SK-N-SH (cell line): Measurements from ENCODE around the gene LEFTY1. TPM values are rescaled to one million over a fixed set of nuclear protein-coding genes. Genes with fewer than 3 reads are reported as not detected.

Experiments
- CTCF ChIA-PET: fragments of 300-600, 350-600 bp; formaldehyde crosslinking; extraction: SDS; loops from one replicate; lab custom pipeline; 2021; lab: Yijun Ruan, JAX
- POLR2A ChIA-PET: fragments of 350-600 bp; sonication (Branson Sonifier 250); formaldehyde crosslinking; extraction: SDS; loops from one replicate; lab custom pipeline; 2020; ENCODE audit warnings: antibody characterized with exemption, inconsistent platforms; lab: Yijun Ruan, JAX
- DNase-seq: peaks from one replicate; pipeline ENCODE4 v3.0.0; 2012
- H2AFZ ChIP-seq: fragments of 200-600 bp; sonication (generic); 2 replicates; pipeline ENCODE4 v1.8.1; 2016; ENCODE audit warnings: antibody characterized with exemption, mild to moderate bottlenecking, low read depth
- H3F3A ChIP-seq: fragments of 200-600 bp; sonication (generic); replicated peaks from 2 replicates; pipeline ENCODE3; 2016; ENCODE audit warnings: antibody characterized with exemption, mild to moderate bottlenecking; ENCODE audit not compliant: insufficient read depth
- H3K27ac ChIP-seq, 2 experiments: fragments of 200-500 bp in 1 of 2; fragments of 200-600 bp in 1 of 2; sonication (Bioruptor generic) in 1 of 2; sonication (generic), shearing (Covaris generic) in 1 of 2; 2 replicates each; pipeline versions ENCODE4 v1.5.1 to v1.6.1; 2014 to 2016; ENCODE audit warnings: low read depth in 2 of 2, inconsistent platforms in 1 of 2, low read length in 1 of 2, mild to moderate bottlenecking in 1 of 2, mixed read lengths in 1 of 2
- H3K27me3 ChIP-seq: fragments of 200-600 bp; sonication (generic), shearing (Covaris generic); 2 replicates; pipeline ENCODE4 v1.6.1; 2016; ENCODE audit warnings: mixed run types; ENCODE audit not compliant: insufficient read depth
- H3K36me3 ChIP-seq, 2 experiments: fragments of 200-500 bp in 1 of 2; fragments of 200-600 bp in 1 of 2; sonication (Bioruptor generic) in 1 of 2; sonication (generic) in 1 of 2; replicated peaks in 1 of 2; 2 replicates each; pipeline versions ENCODE3 to v1.5.1; 2014 to 2016; ENCODE audit warnings: low read length in 1 of 2, mild to moderate bottlenecking in 1 of 2; ENCODE audit not compliant: insufficient read depth in 2 of 2, control insufficient read depth in 1 of 2
- H3K4me1 ChIP-seq, 2 experiments: fragments of 200-500 bp in 1 of 2; fragments of 200-600 bp in 1 of 2; sonication (Bioruptor generic) in 1 of 2; sonication (generic), shearing (Covaris generic) in 1 of 2; 2 replicates each; pipeline versions ENCODE4 v1.5.1 to v1.6.1; 2014 to 2016; ENCODE audit warnings: low read depth in 1 of 2, low read length in 1 of 2, mixed run types in 1 of 2; ENCODE audit not compliant: insufficient read depth in 2 of 2, control insufficient read depth in 1 of 2
- H3K4me2 ChIP-seq: fragments of 200-600 bp; sonication (generic), shearing (Covaris generic); 2 replicates; pipeline ENCODE4 v1.6.1; 2017; ENCODE audit warnings: mixed run types
- H3K4me3 ChIP-seq, 2 experiments: fragments of 200-500 bp in 1 of 2; fragments of 200-600 bp in 1 of 2; sonication (Bioruptor generic) in 1 of 2; sonication (generic), shearing (Covaris generic) in 1 of 2; 2 replicates each; pipeline versions ENCODE4 v1.5.1 to v1.8.1; 2014 to 2016; ENCODE audit warnings: low read depth in 2 of 2, inconsistent platforms in 1 of 2, low read length in 1 of 2, mild to moderate bottlenecking in 1 of 2, mixed read lengths in 1 of 2, moderate library complexity in 1 of 2
- H3K79me2 ChIP-seq: fragments of 200-600 bp; sonication (generic); 2 replicates; pipeline ENCODE4 v1.8.1; 2017; ENCODE audit warnings: mild to moderate bottlenecking; ENCODE audit not compliant: insufficient read depth
- H3K9ac ChIP-seq: fragments of 200-600 bp; sonication (generic); 2 replicates; pipeline ENCODE4 v1.6.1; 2017; ENCODE audit warnings: mixed run types
- H3K9me2 ChIP-seq: fragments of 200-600 bp; sonication (generic); 2 replicates; pipeline ENCODE4 v1.6.1; 2017; ENCODE audit warnings: mixed run types
- H3K9me3 ChIP-seq: fragments of 200-600 bp; sonication (generic); 2 replicates; pipeline ENCODE4 v1.6.1; 2017; ENCODE audit warnings: mixed run types, mild to moderate bottlenecking, moderate library complexity
- H4K20me1 ChIP-seq: fragments of 200-600 bp; sonication (generic); 2 replicates; pipeline ENCODE4 v1.6.1; 2017; ENCODE audit warnings: mild to moderate bottlenecking, mixed run types; ENCODE audit not compliant: insufficient read depth
- ELF1 ChIP-seq: IDR thresholded peaks from 2 replicates; pipeline ENCODE4 v1.4.0; 2012
- FOXJ3 ChIP-seq: sonication (generic); formaldehyde crosslinking; IDR thresholded peaks from 2 replicates; pipeline ENCODE4 v1.5.1; 2020; ENCODE audit warnings: mild to moderate bottlenecking, missing genetic modification reagents
- GATA2 ChIP-seq: sonication (generic); formaldehyde crosslinking; IDR thresholded peaks from 2 replicates; pipeline ENCODE4 v1.5.0; 2020; ENCODE audit warnings: mild to moderate bottlenecking, missing genetic modification reagents
- MXI1 ChIP-seq: IDR thresholded peaks from 2 replicates; pipeline ENCODE4 v1.6.1; 2012; ENCODE audit warnings: mild to moderate bottlenecking, low read depth, low read length, improper control_type of control experiment
- NFIC ChIP-seq: IDR thresholded peaks from 2 replicates; pipeline ENCODE4 v1.4.0; 2012; ENCODE audit warnings: borderline replicate concordance
- RAD21 ChIP-seq: IDR thresholded peaks from 2 replicates; pipeline ENCODE4 v1.6.1; 2012; ENCODE audit warnings: mild to moderate bottlenecking, low read length
- RCOR1 ChIP-seq: fragments of 150-350 bp; IDR thresholded peaks from 2 replicates; pipeline ENCODE4 v1.6.1; 2017; ENCODE audit warnings: antibody characterized with exemption, low read length
- RFX5 ChIP-seq: IDR thresholded peaks from 2 replicates; pipeline ENCODE4 v1.6.1; 2012; ENCODE audit warnings: mild to moderate bottlenecking, improper control_type of control experiment, low read length
- RXRA ChIP-seq: IDR thresholded peaks from 2 replicates; pipeline ENCODE4 v1.4.0; 2012; ENCODE audit warnings: low read depth, mild to moderate bottlenecking, borderline replicate concordance
- SMC3 ChIP-seq: IDR thresholded peaks from 2 replicates; pipeline ENCODE4 v1.6.1; 2012; ENCODE audit warnings: low read depth, low read length, improper control_type of control experiment
- TAF1 ChIP-seq: IDR thresholded peaks from 2 replicates; pipeline ENCODE4 v1.6.1; 2012; ENCODE audit warnings: low read depth, mild to moderate bottlenecking, low read length, moderate library complexity, borderline replicate concordance
- TCF12 ChIP-seq: IDR thresholded peaks from 2 replicates; pipeline ENCODE4 v1.4.0; 2012
- USF2 ChIP-seq: fragments of 150-350 bp; IDR thresholded peaks from 2 replicates; pipeline ENCODE4 v1.6.1; 2017; ENCODE audit warnings: antibody characterized with exemption, low read length, low read depth, borderline replicate concordance
- YY1 ChIP-seq: IDR thresholded peaks from 2 replicates; pipeline ENCODE4 v1.4.0; 2012; ENCODE audit warnings: low read depth, mild to moderate bottlenecking
- ZBTB33 ChIP-seq: IDR thresholded peaks from 2 replicates; pipeline ENCODE4 v1.4.0; 2012; ENCODE audit warnings: low read depth, borderline replicate concordance
- WGBS: methylation state at CpG from one replicate; pipeline ENCODE4 v1.1.6; 2017; ENCODE audit warnings: low lambda C conversion rate; 5-methylcytosine and 5-hydroxymethylcytosine counted together
- polyA plus RNA-seq, 3 experiments: library from polyadenylated mRNA; depleted of rRNA; stranded (reverse); fragments of >200 nt; gene quantifications; 2 replicates each; pipeline ENCODE4 v1.2.3, GENCODE V29; 2012
- TF ChIP-seq, protein P1 (sequence below): IDR thresholded peaks from 2 replicates; pipeline ENCODE4 v1.4.0; 2012; ENCODE audit warnings: low read depth
- TF ChIP-seq, protein P2 (sequence below): fragments of 200-600 bp; sonication (generic); IDR thresholded peaks from 2 replicates; pipeline ENCODE4 v1.6.1; 2017; ENCODE audit warnings: antibody characterized with exemption, mild to moderate bottlenecking, moderate library complexity
- TF ChIP-seq, protein P3 (sequence below): IDR thresholded peaks from 2 replicates; pipeline ENCODE4; 2012

The LEFTY1 gene
- polyA plus RNA-seq, 1 of the 3 experiments (the other 2 are of a cell fraction), result 0.07 TPM

- H3K9me2 ChIP-seq, result no peaks in the 10 kb centered on the region
- POLR2A ChIA-PET, result interaction anchor here (1.1 to 2.0 kb wide), 3 partner anchors 8 to 146 kb away, joined by 4 to 12 read pairs (median 10); partner anchors contain the start of gene SRP9
- no peaks in the 10 kb centered on the region; the same call in 1 of the 2 replicates for H4K20me1 ChIP-seq
- H3K27ac ChIP-seq, result peak overlapping the region; percentile 93 to 95
- H3K4me2 ChIP-seq, result peak overlapping the region; percentile 97
- H3K79me2 ChIP-seq, result peaks cover 20% of the 10 kb centered on the region
- peak overlapping the region; percentile 92 to 98 for H3K4me3 ChIP-seq
- CTCF ChIA-PET, result interaction anchor here (0.7 to 2.1 kb wide), 8 partner anchors 11 to 449 kb away, joined by 3 to 8 read pairs (median 4); partner anchors contain the start of gene TMEM63A
- no peak for DNase-seq
- 2% methylated on average over 8 of the region's 8 CpGs for WGBS
- peak overlapping the region; percentile 98 for H3K9ac ChIP-seq
- TF ChIP-seq TCF12 (no peak), RFX5 (no peak), FOXJ3 (CRISPR knock-in tag) (no peak), NFIC (no peak), ZBTB33 (no peak), YY1 (no peak), RAD21 (no peak), RXRA (no peak), ELF1 (no peak), SMC3 (no peak), GATA2 (CRISPR knock-in tag) (no peak), USF2 (no peak), RCOR1 (no peak), MXI1 (no peak), TAF1 (no peak)
- TF ChIP-seq, protein P1, sequence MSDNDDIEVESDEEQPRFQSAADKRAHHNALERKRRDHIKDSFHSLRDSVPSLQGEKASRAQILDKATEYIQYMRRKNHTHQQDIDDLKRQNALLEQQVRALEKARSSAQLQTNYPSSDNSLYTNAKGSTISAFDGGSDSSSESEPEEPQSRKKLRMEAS, result no peak
- TF ChIP-seq, protein P2, sequence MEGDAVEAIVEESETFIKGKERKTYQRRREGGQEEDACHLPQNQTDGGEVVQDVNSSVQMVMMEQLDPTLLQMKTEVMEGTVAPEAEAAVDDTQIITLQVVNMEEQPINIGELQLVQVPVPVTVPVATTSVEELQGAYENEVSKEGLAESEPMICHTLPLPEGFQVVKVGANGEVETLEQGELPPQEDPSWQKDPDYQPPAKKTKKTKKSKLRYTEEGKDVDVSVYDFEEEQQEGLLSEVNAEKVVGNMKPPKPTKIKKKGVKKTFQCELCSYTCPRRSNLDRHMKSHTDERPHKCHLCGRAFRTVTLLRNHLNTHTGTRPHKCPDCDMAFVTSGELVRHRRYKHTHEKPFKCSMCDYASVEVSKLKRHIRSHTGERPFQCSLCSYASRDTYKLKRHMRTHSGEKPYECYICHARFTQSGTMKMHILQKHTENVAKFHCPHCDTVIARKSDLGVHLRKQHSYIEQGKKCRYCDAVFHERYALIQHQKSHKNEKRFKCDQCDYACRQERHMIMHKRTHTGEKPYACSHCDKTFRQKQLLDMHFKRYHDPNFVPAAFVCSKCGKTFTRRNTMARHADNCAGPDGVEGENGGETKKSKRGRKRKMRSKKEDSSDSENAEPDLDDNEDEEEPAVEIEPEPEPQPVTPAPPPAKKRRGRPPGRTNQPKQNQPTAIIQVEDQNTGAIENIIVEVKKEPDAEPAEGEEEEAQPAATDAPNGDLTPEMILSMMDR, result no peak
- TF ChIP-seq, protein P3, sequence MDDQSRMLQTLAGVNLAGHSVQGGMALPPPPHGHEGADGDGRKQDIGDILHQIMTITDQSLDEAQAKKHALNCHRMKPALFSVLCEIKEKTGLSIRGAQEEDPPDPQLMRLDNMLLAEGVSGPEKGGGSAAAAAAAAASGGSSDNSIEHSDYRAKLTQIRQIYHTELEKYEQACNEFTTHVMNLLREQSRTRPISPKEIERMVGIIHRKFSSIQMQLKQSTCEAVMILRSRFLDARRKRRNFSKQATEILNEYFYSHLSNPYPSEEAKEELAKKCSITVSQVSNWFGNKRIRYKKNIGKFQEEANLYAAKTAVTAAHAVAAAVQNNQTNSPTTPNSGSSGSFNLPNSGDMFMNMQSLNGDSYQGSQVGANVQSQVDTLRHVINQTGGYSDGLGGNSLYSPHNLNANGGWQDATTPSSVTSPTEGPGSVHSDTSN, result no peak
- H3K27me3 ChIP-seq, result no peaks in the 10 kb centered on the region
- peaks cover 0 to 24% of the 10 kb centered on the region in 2 experiments for H3K36me3 ChIP-seq
- H3F3A ChIP-seq, result peaks cover 5% of the 10 kb centered on the region
- H3K4me1 ChIP-seq, result peaks cover 28 to 47% of the 10 kb centered on the region in 2 experiments
- peak overlapping the region; percentile 71; the same call in 1 of the 2 replicates for H2AFZ ChIP-seq
- no peaks in the 10 kb centered on the region for H3K9me3 ChIP-seq
These were observed 34.4 kb upstream of the LEFTY1 start for GRCh38 chr1:225923381-225923691.
